B cell (primary cell): Measurements from ENCODE around the gene DECR2. TPM values are rescaled to one million over a fixed set of nuclear protein-coding genes. Genes with fewer than 3 reads are reported as not detected.

Source experiments
- ATAC-seq: fragments of 200-7000 bp; cut with Tn5 transposase; one replicate; pipeline ENCODE4 v1.10.0; 2021; ENCODE audit warnings: low read depth, mild to moderate bottlenecking, moderate number of reproducible peaks, moderate library complexity
- CTCF ChIA-PET: fragments of 350-600 bp; sonication (Branson Sonifier 250); formaldehyde crosslinking; loops from one replicate; lab custom pipeline; 2021; ENCODE audit warnings: antibody characterized with exemption, inconsistent platforms; lab: Charles Lee
- POLR2A ChIA-PET: fragments of 350-600 bp; sonication (Branson Sonifier 250); formaldehyde crosslinking; loops from one replicate; lab custom pipeline; 2021; ENCODE audit warnings: antibody characterized with exemption; lab: Charles Lee
- DNase-seq: peaks from one replicate; pipeline ENCODE4 v3.0.0; 2013
- H2AFZ ChIP-seq: 2 replicates; pipeline ENCODE4 v1.6.1; 2012; ENCODE audit warnings: mild to moderate bottlenecking, low read depth, low read length; ENCODE audit not compliant: insufficient read depth, poor library complexity, severe bottlenecking
- H3K27ac ChIP-seq, 2 donors: 1 replicate in 1 of 2; 2 replicates in 1 of 2; pipeline ENCODE4 v1.5.1; 2012 to 2013; ENCODE audit warnings: low read length in 2 of 2, mild to moderate bottlenecking in 2 of 2, moderate library complexity in 1 of 2
- H3K27me3 ChIP-seq, 4 experiments: fragments of 200-600 bp in 1 of 4; sonication (generic) in 1 of 4; replicated peaks in 1 of 4; 1 replicate in 2 of 4; 2 replicates in 2 of 4; pipeline versions ENCODE4 v1.6.1 to v1.7.0; 2013 to 2016; ENCODE audit warnings: low read length in 3 of 4, mild to moderate bottlenecking in 2 of 4, mixed read lengths in 1 of 4, moderate library complexity in 1 of 4; ENCODE audit not compliant: insufficient read depth in 4 of 4, control insufficient read depth in 3 of 4; ENCODE audit errors: control extremely low read depth in 1 of 4
- H3K36me3 ChIP-seq, 2 experiments: replicated peaks in 1 of 2; 1 replicate in 1 of 2; 2 replicates in 1 of 2; pipeline versions ENCODE4 v1.6.1 to v1.7.1; 2013; ENCODE audit warnings: low read length in 1 of 2; ENCODE audit not compliant: insufficient read depth in 2 of 2, control insufficient read depth in 1 of 2; ENCODE audit errors: control extremely low read depth in 1 of 2, extremely low read depth in 1 of 2
- H3K4me1 ChIP-seq, 2 donors: fragments of 200-600 bp in 1 of 2; sonication (generic) in 1 of 2; 1 replicate in 1 of 2; 2 replicates in 1 of 2; pipeline versions ENCODE4 v1.5.1 to v1.6.1; 2013 to 2017; ENCODE audit warnings: low read length in 2 of 2; ENCODE audit not compliant: control insufficient read depth in 2 of 2, insufficient read depth in 2 of 2
- H3K4me2 ChIP-seq: replicated peaks from 2 replicates; pipeline ENCODE3; 2012; ENCODE audit warnings: mild to moderate bottlenecking, low read depth, low read length; ENCODE audit not compliant: poor library complexity, severe bottlenecking
- H3K4me3 ChIP-seq, 5 experiments: fragments of 200-600 bp in 1 of 5; sonication (generic) in 1 of 5; 1 replicate in 3 of 5; 2 replicates in 2 of 5; pipeline versions ENCODE4 v1.5.1 to v1.7.0; 2011 to 2016; ENCODE audit warnings: low read length in 4 of 5, mild to moderate bottlenecking in 4 of 5, low read depth in 2 of 5, control low read depth in 1 of 5, moderate library complexity in 1 of 5; ENCODE audit not compliant: insufficient read depth in 1 of 5; ENCODE audit errors: control extremely low read depth in 1 of 5, extremely low read depth in 1 of 5
- H3K79me2 ChIP-seq: fragments of 200-600 bp; sonication (generic); one replicate; pipeline ENCODE4 v1.6.0; 2016; ENCODE audit warnings: low read length; ENCODE audit not compliant: control insufficient read depth, insufficient read depth
- H3K9ac ChIP-seq: fragments of 200-600 bp; sonication (generic); 2 replicates; pipeline ENCODE4 v1.6.1; 2017; ENCODE audit warnings: mild to moderate bottlenecking, low read length, moderate library complexity
- H3K9me3 ChIP-seq, 3 donors: one replicate each; pipeline versions ENCODE4 v1.6.1 to v1.7.1; 2013; ENCODE audit warnings: low read length in 2 of 3; ENCODE audit not compliant: control insufficient read depth in 2 of 3, insufficient read depth in 1 of 3; ENCODE audit errors: control extremely low read depth in 1 of 3
- H4K20me1 ChIP-seq: 2 replicates; pipeline ENCODE4 v1.6.0; 2012; ENCODE audit warnings: mild to moderate bottlenecking, low read length; ENCODE audit not compliant: insufficient read depth, control insufficient read depth, poor library complexity, severe bottlenecking
- H3K27ac Mint-ChIP-seq: one replicate; pipeline ENCODE4 v1.8.0; 2021; ENCODE audit warnings: mixed read lengths
- H3K27me3 Mint-ChIP-seq: one replicate; pipeline ENCODE4 v1.8.0; 2021; ENCODE audit warnings: mixed read lengths
- H3K4me1 Mint-ChIP-seq: one replicate; pipeline ENCODE4 v1.8.0; 2021; ENCODE audit warnings: mixed read lengths
- H3K4me3 Mint-ChIP-seq: one replicate; pipeline ENCODE4 v1.8.0; 2021; ENCODE audit warnings: mixed read lengths
- H3K9me3 Mint-ChIP-seq: one replicate; pipeline ENCODE4 v1.8.0; 2022; ENCODE audit warnings: mixed read lengths; ENCODE audit not compliant: insufficient read depth
- CTCF ChIP-seq: fragments of 200-600 bp; IDR thresholded peaks from one replicate; pipeline ENCODE4 v1.8.0; 2022; ENCODE audit warnings: antibody characterized with exemption, mild to moderate bottlenecking
- EZH2 ChIP-seq: IDR thresholded peaks from 2 replicates; pipeline ENCODE4 v1.6.1; 2012; ENCODE audit warnings: borderline replicate concordance, low read depth, mild to moderate bottlenecking, moderate library complexity, low read length; ENCODE audit not compliant: insufficient read depth, poor library complexity, severe bottlenecking
- WGBS: methylation state at CpG from one replicate; pipeline ENCODE4 v1.1.5; 2013; ENCODE audit warnings: missing lambda C conversion rate; ENCODE audit not compliant: insufficient coverage; 5-methylcytosine and 5-hydroxymethylcytosine counted together
- intact Hi-C: fragments of 100-400 bp; cut with micrococcal nuclease; formaldehyde crosslinking; loops from one replicate; pipeline ENCODE4 v1.10.0; 2022
- polyA plus RNA-seq: library from polyadenylated mRNA; depleted of rRNA; stranded (reverse); fragments of >200 nt; gene quantifications from 2 replicates; pipeline ENCODE4 v1.2.3, GENCODE V29; 2012
- total RNA-seq, 2 donors: library from RNA; stranded (reverse); fragments of 120-200 nt in 1 of 2; gene quantifications; 1 replicate in 1 of 2; 2 replicates in 1 of 2; pipeline versions ENCODE4 v1.2.3 to v1.2.4, GENCODE V29; 2013 to 2022

The DECR2 gene
- total and polyA plus RNA-seq, 2 donors (not counting 1 experiment from before 2014, with no cell fraction given): 11.0 to 16.3 TPM

GRCh38 chr16:444027-444426 is 42.3 kb downstream of the DECR2 start:
- TF ChIP-seq EZH2 (no peak), CTCF (no peak)
- DNase-seq (no peak), ATAC-seq (no peak)
- WGBS: 92% methylated on average over 3 of the region's 10 CpGs
- no peak overlapping the region for H3K9ac ChIP-seq
- ChIA-PET POLR2A (no interaction called here), CTCF (no interaction called here)
- H3K27me3 Mint-ChIP-seq: no peaks in the 10 kb centered on the region
- peaks cover 11 to 12% of the 10 kb centered on the region in 2 donors for H3K4me1 ChIP-seq
- no peak overlapping the region for H3K27ac ChIP-seq
- peaks cover 21% of the 10 kb centered on the region for H3K4me1 Mint-ChIP-seq
- H3K4me2 ChIP-seq: no peak overlapping the region
- peaks cover 78% of the 10 kb centered on the region for H3K79me2 ChIP-seq
- no peak overlapping the region for H2AFZ ChIP-seq
- no peak overlapping the region for H3K4me3 Mint-ChIP-seq
- peaks cover 21% of the 10 kb centered on the region for H4K20me1 ChIP-seq
- no peaks in the 10 kb centered on the region for H3K9me3 ChIP-seq
- no peak overlapping the region for H3K27ac Mint-ChIP-seq
- intact Hi-C loops: no loop called here
- no peak overlapping the region for H3K4me3 ChIP-seq
- no peaks in the 10 kb centered on the region for H3K9me3 Mint-ChIP-seq
- peaks cover 0 to under 1% of the 10 kb centered on the region in 2 experiments for H3K36me3 ChIP-seq
- H3K27me3 ChIP-seq: no peaks in the 10 kb centered on the region

GRCh38 chr16:445566-445965 is 43.9 kb downstream of the DECR2 start:
- WGBS: 81% methylated on average over 3 of the region's 4 CpGs

More at GRCh38 chr16:445566-445965, 43.9 kb downstream of the DECR2 start:
- H3K79me2 ChIP-seq: peaks cover 64% of the 10 kb centered on the region
- intact Hi-C loops: no loop called here
- Mint-ChIP-seq H3K9me3 (no peaks in the 10 kb centered on the region), H3K27ac (no peak overlapping the region), H3K27me3 (no peaks in the 10 kb centered on the region), H3K4me1 (peaks cover 27% of the 10 kb centered on the region), H3K4me3 (no peak overlapping the region)
- H2AFZ ChIP-seq: no peak overlapping the region
- H3K27me3 ChIP-seq: no peaks in the 10 kb centered on the region
- peaks cover 21% of the 10 kb centered on the region for H4K20me1 ChIP-seq
- H3K36me3 ChIP-seq: peaks cover 0 to 2% of the 10 kb centered on the region in 2 experiments
- H3K4me2 ChIP-seq: no peak overlapping the region
- TF ChIP-seq EZH2: no peak
- TF ChIP-seq CTCF: no peak
- H3K9ac ChIP-seq: no peak overlapping the region
- no peak for DNase-seq
- no peaks in the 10 kb centered on the region for H3K9me3 ChIP-seq
- H3K27ac ChIP-seq: no peak overlapping the region
- POLR2A ChIA-PET: no interaction called here
- CTCF ChIA-PET: interaction anchor here (0.7 kb wide), 1 partner anchor 1629 kb away, joined by 4 read pairs; no protein-coding TSS in a partner anchor
- H3K4me3 ChIP-seq: no peak overlapping the region
- peaks cover 11 to 12% of the 10 kb centered on the region in 2 donors for H3K4me1 ChIP-seq
- no peak for ATAC-seq
